ENCODE measurements around the gene CLPTM1. TPM values are rescaled to one million over a fixed set of nuclear protein-coding genes. Genes with fewer than 3 reads are reported as not detected.

Gene CLPTM1
- polyA plus RNA-seq, 1 donor (not counting 4 experiments of a cell fraction or from before 2014, with no cell fraction given), result 44.6 TPM

GRCh38 chr19:44947041-44947581 lies 8.1 kb upstream of the CLPTM1 start:
- no peaks in the 10 kb centered on the region for H3K79me2 ChIP-seq (ENCODE audit: control insufficient read depth, insufficient read depth, low read length)
- no peak overlapping the region for H3K4me2 ChIP-seq (ENCODE audit: control insufficient read depth, extremely low read depth, insufficient read depth, low read depth, low read length)
- H3K27ac ChIP-seq (ENCODE audit: control insufficient read depth, insufficient read depth, low read length), result no peak overlapping the region
- TF ChIP-seq EZH2 (IDR thresholded peaks at IDR 0.05; ENCODE audit: low read length), result no peak
- TF ChIP-seq, protein P1, sequence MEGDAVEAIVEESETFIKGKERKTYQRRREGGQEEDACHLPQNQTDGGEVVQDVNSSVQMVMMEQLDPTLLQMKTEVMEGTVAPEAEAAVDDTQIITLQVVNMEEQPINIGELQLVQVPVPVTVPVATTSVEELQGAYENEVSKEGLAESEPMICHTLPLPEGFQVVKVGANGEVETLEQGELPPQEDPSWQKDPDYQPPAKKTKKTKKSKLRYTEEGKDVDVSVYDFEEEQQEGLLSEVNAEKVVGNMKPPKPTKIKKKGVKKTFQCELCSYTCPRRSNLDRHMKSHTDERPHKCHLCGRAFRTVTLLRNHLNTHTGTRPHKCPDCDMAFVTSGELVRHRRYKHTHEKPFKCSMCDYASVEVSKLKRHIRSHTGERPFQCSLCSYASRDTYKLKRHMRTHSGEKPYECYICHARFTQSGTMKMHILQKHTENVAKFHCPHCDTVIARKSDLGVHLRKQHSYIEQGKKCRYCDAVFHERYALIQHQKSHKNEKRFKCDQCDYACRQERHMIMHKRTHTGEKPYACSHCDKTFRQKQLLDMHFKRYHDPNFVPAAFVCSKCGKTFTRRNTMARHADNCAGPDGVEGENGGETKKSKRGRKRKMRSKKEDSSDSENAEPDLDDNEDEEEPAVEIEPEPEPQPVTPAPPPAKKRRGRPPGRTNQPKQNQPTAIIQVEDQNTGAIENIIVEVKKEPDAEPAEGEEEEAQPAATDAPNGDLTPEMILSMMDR (optimal IDR thresholded peaks at IDR 0.05 in 1 of 3, IDR thresholded peaks at IDR 0.05 in 1 of 3, conservative IDR thresholded peaks at IDR 0.05 in 1 of 3; ENCODE audit: extremely low read depth in 1 of 3, insufficient read depth in 2 of 3, low read length in 3 of 3), result no peak
- no peaks in the 10 kb centered on the region for H4K20me1 ChIP-seq (ENCODE audit: control insufficient read depth, extremely low read depth, insufficient read depth, low read length)
- no peak for FAIRE-seq
- DNase-seq (ENCODE audit: low read depth, low spot score), result no peak
- H3K9me3 ChIP-seq (ENCODE audit: control insufficient read depth, low read depth, low read length), result no peaks in the 10 kb centered on the region
- H3K9ac ChIP-seq (ENCODE audit: control insufficient read depth, extremely low read depth, insufficient read depth, low read length), result no peak overlapping the region
- H2AFZ ChIP-seq (ENCODE audit: control insufficient read depth, low read length), result no peak overlapping the region
- no peaks in the 10 kb centered on the region for H3K4me1 ChIP-seq (ENCODE audit: control insufficient read depth, extremely low read depth, insufficient read depth, low read length)
- H3K4me3 ChIP-seq (ENCODE audit: control insufficient read depth in 2 of 3, extremely low read depth in 1 of 3, insufficient read depth in 2 of 3, low read depth in 1 of 3, low read length in 3 of 3), result no peak overlapping the region
- H3K27me3 ChIP-seq (ENCODE audit: control insufficient read depth, extremely low read depth, insufficient read depth, low read length), result no peaks in the 10 kb centered on the region
- H3K9me1 ChIP-seq (ENCODE audit: control insufficient read depth, extremely low read depth, insufficient read depth, low read length), result no peaks in the 10 kb centered on the region
- peaks cover 0 to 3% of the 10 kb centered on the region in 2 experiments for H3K36me3 ChIP-seq (ENCODE audit: control insufficient read depth in 2 of 2, extremely low read depth in 1 of 2, insufficient read depth in 2 of 2, low read length in 2 of 2)
- dilution Hi-C loops (cut with MboI; ENCODE audit: extremely low pct_ligation_motif_present, low sequenced_read_pairs), result no loop called here

DNA sequence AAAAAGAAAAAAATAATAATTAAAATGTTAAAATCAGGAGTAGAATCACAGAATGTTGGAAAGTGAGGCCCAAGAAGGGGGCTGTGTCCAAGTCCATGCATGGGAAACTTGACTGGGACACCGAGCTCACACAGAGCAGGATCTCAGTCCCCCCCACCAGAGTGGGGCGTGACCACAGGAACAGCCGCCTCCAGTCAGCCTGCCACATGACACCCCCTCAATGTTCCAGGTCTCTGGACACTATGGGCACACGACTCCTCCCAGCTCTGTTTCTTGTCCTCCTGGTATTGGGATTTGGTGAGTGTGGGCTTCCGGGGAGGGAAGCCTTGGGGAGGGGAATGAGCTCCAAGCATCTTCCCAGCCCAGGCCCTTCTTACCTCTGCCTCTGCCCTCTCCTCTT lies 6.9 kb upstream of the CLPTM1 start:
- H3K9me1 ChIP-seq (ENCODE audit: control insufficient read depth, extremely low read depth, insufficient read depth, low read length), result no peaks in the 10 kb centered on the region
- no peaks in the 10 kb centered on the region for H3K79me2 ChIP-seq (ENCODE audit: control insufficient read depth, insufficient read depth, low read length)
- H3K9ac ChIP-seq (ENCODE audit: control insufficient read depth, extremely low read depth, insufficient read depth, low read length), result no peak overlapping the region
- H3K27ac ChIP-seq (ENCODE audit: control insufficient read depth, insufficient read depth, low read length), result no peak overlapping the region
- H3K4me3 ChIP-seq (ENCODE audit: control insufficient read depth in 2 of 3, extremely low read depth in 1 of 3, insufficient read depth in 2 of 3, low read depth in 1 of 3, low read length in 3 of 3), result no peak overlapping the region
- TF ChIP-seq, protein P1 (optimal IDR thresholded peaks at IDR 0.05 in 1 of 3, IDR thresholded peaks at IDR 0.05 in 1 of 3, conservative IDR thresholded peaks at IDR 0.05 in 1 of 3; ENCODE audit: extremely low read depth in 1 of 3, insufficient read depth in 2 of 3, low read length in 3 of 3), result no peak
- TF ChIP-seq EZH2 (IDR thresholded peaks at IDR 0.05; ENCODE audit: low read length), result no peak
- FAIRE-seq, result no peak
- no peaks in the 10 kb centered on the region for H4K20me1 ChIP-seq (ENCODE audit: control insufficient read depth, extremely low read depth, insufficient read depth, low read length)
- H3K4me2 ChIP-seq (ENCODE audit: control insufficient read depth, extremely low read depth, insufficient read depth, low read depth, low read length), result no peak overlapping the region
- H3K36me3 ChIP-seq (ENCODE audit: control insufficient read depth in 2 of 2, extremely low read depth in 1 of 2, insufficient read depth in 2 of 2, low read length in 2 of 2), result peaks cover 0 to 3% of the 10 kb centered on the region in 2 experiments
- DNase-seq (ENCODE audit: low read depth, low spot score), result no peak
- no peaks in the 10 kb centered on the region for H3K9me3 ChIP-seq (ENCODE audit: control insufficient read depth, low read depth, low read length)
- no peaks in the 10 kb centered on the region for H3K27me3 ChIP-seq (ENCODE audit: control insufficient read depth, extremely low read depth, insufficient read depth, low read length)
- no peak overlapping the region for H2AFZ ChIP-seq (ENCODE audit: control insufficient read depth, low read length)
- no peaks in the 10 kb centered on the region for H3K4me1 ChIP-seq (ENCODE audit: control insufficient read depth, extremely low read depth, insufficient read depth, low read length)
- dilution Hi-C loops (cut with MboI; ENCODE audit: extremely low pct_ligation_motif_present, low sequenced_read_pairs), result no loop called here

Data from keratinocyte (primary cell).